HG03469 (cell line): ENCODE results near the gene IDE.
"Not testable (repeated sequence)": the region's sequence is repeated elsewhere in the genome, so short reads cannot be mapped to it uniquely, and the experiment has no call there.

Experiments
- ATAC-seq: cut with Tn5 transposase; IDR thresholded peaks from one replicate; pipeline ENCODE4 v1.9.1; 2021; ENCODE audit warnings: mild to moderate bottlenecking, moderate library complexity, moderate number of reproducible peaks; ENCODE audit not compliant: unreplicated experiment

Gene IDE

DNA sequence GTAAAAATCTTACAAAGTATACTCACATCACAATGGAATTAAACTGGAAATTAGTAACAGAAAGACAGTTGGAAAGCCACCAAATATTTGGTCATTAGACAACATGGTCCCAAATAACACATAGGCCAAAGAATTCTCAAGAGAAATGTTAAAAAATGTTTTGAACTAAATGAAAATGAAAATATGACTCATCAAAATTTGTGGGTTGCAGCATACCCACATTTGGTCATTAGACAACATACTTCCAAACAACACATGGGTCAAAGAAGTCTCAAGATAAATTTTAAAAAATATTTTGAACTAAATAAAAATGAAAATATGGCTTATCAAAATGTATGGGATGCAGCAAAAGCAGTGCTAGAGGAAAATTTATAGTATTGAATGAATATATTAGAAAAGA, 152.3 kb downstream of the IDE start:
- ATAC-seq = no peak

DNA sequence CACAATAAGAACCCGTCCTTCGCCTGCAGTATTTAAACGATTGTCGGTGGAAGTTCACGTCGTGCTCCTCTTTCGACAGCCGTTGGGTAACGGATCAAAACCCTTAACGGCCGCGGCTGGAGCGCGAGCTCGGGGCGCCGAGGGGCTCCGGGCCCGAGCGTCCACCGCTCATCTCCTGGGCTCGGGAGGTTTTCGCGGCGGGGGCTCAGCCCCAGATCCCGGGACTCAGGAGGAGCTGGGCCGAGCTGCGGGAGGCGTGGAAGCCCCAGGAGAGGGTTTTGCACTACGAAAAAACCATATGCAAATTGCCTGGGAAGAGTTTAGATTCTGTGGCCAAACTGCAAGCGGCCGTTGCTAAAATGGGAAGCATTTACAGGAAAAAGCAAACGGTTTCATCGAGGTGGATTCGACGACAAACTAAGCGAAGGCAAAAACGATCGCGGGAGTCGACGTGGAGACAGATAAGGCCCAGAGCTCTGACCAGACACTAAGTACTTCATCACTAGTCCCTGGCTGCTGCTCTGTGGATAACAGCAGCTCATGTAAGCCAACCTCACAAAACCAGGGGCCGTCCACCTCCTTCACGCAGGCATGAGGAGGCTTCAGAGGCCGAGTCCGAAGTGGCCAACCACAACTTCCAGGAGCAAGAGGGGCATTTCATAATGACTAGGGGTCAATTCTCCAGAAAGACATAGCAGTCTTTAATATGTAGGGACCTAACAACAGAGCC, 153.2 kb downstream of the IDE start:
- no peak for ATAC-seq

DNA sequence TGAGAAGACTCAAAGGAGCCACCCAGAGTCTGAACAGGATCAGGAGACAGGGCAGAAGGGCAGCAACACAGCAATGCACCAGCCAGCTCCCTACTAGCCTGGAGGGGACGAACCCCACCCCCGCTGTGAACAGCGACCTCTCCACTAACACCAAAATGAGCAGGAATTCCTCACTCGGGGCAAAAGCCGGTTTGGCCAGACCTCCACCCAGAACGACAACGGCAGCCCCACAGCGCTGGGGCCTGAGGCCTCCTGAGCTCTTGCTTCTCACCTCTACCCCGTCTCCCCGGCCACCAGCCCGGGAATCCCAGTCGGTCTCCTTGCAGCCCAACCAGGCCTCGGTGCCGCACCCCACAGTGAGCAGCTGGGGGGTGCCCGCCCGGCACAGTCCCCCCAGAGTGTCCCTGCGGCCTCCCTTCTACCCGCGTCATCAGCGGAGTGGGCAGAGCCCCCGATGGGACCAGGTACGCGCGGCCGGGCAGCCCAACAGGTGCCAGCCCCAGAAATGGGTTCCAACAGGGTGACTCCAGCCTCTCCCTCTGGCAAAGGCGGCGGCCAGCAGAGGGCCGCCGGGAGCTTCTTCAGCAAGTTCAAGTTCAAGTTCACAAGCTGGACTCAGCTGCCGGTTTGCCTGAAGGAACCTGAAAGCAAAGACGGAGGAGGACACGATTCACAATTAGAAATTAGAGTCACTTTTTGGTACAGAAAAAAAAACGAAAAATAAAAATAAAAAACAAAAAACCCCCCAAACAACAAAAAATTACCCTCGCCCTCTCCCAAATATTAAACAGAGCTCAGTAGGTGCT, 153.9 kb downstream of the IDE start:
- ATAC-seq = no peak

DNA sequence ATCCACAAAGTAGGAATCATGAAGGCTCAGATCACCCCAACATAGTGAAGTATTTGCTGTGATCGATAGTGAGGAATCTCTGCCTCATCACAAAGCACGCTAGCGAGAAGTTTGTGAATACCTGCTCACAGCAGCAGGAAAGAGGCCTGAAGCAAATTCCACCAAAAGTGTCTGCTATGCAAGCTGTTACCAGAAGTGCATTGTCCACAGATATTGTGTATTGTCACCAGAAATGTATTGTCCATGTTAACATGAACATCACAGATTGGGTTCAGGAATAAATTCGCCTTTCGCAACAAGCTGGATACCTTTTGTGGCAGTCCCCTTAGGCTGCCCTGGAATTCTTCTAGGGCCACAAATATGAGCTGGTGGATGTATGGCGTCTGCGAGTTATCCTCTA, 155.0 kb downstream of the IDE start:
- ATAC-seq = no peak

GRCh38 chr10:92418221-92418620, 155.7 kb downstream of the IDE start:
- ATAC-seq = no peak

GRCh38 chr10:92413519-92413918, 160.4 kb downstream of the IDE start:
- no peak for ATAC-seq

DNA sequence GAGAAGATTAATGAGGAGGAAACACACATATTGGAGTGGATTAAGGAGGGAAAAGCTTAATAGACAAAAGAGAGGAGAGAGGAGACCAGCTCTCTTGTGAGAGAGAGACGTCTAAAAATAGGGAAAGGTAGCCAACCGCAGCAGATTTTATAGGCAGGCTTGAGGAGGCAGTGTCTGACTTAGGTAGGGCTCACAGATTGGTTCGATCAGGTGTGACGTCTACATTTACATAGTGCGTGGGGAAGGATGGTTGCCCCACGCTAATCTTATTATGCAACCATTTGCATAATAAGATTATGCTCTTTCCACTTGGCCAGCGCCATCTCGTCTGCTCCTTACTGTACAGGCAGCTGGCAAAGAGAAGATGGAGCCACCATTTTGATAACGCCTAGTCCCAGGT, 160.9 kb downstream of the IDE start:
- no peak for ATAC-seq

- ATAC-seq = no peak
Measured at GRCh38 chr10:92411406-92411805, 162.5 kb downstream of the IDE start.

GRCh38 chr10:92410501-92410900, 163.4 kb downstream of the IDE start:
- no peak for ATAC-seq

DNA sequence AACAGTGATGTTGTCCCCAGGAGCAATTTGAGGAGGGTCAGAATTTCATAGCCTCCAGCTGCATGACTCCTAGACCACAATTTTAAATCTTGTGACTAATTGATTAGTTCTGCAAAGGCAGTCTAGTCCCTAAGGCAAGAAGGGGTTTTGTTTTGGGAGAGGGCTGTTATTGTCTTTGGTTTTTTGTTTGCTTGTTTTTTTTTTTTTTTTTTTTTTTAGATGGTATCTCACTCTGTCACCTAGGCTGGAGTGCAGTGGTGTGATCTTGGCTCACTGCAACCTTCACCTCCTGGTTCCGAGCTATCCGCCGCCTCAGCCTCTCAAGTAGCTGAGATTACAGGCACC, 165.9 kb downstream of the IDE start:
- no peak for ATAC-seq

- ATAC-seq = no peak
Measured at GRCh38 chr10:92407305-92408016, 166.4 kb downstream of the IDE start.

- ATAC-seq = no peak
Measured at GRCh38 chr10:92405419-92405924, 168.4 kb downstream of the IDE start.

DNA sequence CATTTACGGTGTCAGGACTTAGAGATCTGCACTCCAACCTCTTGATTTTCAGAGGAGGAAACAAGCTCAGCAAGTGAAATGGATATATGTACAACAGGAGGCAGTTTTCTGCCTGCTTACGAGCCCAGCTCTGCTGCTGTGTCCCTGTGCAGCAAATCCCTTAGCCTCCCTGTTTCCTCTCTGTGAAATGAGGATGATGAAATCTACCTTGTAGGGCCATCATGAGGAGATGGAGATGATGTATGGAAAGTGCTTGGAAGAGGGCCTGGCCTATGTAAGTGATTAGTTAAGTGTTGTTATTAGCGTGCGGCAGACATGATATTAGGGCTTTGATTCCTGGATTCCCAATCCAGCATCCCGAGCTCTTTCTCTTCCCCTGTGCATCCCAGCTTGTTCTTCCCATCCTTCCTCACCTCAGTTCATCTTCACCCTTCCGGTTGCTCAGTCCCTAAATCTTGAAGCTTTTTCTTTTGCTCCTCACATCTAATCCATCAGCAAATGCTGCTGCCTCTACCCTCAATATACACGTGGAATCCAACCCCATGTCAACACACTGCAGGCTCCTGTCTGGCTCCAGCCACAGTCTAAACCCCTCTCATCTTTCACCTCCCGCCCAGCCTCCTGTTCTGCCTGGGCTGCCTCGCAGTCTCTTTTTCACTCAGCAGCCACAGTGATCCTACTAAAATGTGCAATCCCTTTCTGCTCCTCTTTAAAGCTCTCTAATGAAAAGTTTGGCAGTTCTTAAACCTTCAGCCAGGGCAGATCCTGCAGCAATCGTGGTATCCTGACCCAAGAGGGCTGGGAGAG, 169.1 kb downstream of the IDE start:
- ATAC-seq = no peak

- not testable (repeated sequence) for ATAC-seq
Measured at GRCh38 chr10:92402234-92402633, 171.7 kb downstream of the IDE start.
